BLaER1 (cell line): ENCODE data around the gene ZNF138.
"Not testable (repeated sequence)": the region's sequence is repeated elsewhere in the genome, so short reads cannot be mapped to it uniquely, and the experiment has no call there.

Source experiments
- H3K27ac ChIP-seq: shearing (Covaris generic); formaldehyde crosslinking; 2 replicates; pipeline ENCODE4 v1.8.1; 2022
- H3K27me3 ChIP-seq: shearing (Covaris generic); formaldehyde crosslinking; 2 replicates; pipeline ENCODE4 v1.8.1; 2022
- H3K36me3 ChIP-seq: shearing (Covaris generic); formaldehyde crosslinking; 2 replicates; pipeline ENCODE4 v1.8.1; 2022
- H3K4me1 ChIP-seq: shearing (Covaris generic); formaldehyde crosslinking; 2 replicates; pipeline ENCODE4 v1.8.1; 2022
- H3K4me2 ChIP-seq: shearing (Covaris generic); formaldehyde crosslinking; 2 replicates; pipeline ENCODE4 v1.8.1; 2022
- H3K4me3 ChIP-seq: shearing (Covaris generic); formaldehyde crosslinking; 2 replicates; pipeline ENCODE4 v1.8.1; 2022
- H3K9ac ChIP-seq: shearing (Covaris generic); formaldehyde crosslinking; 2 replicates; pipeline ENCODE4 v1.8.1; 2022
- H3K9me3 ChIP-seq: shearing (Covaris generic); formaldehyde crosslinking; 2 replicates; pipeline ENCODE4 v1.8.1; 2022
- H4K20me1 ChIP-seq: shearing (Covaris generic); formaldehyde crosslinking; 2 replicates; pipeline ENCODE4 v1.8.1; 2022
- Cebpa-rat ChIP-seq: shearing (Covaris generic); IDR thresholded peaks from 2 replicates; pipeline ENCODE4 v1.8.1; 2022

The ZNF138 gene

DNA sequence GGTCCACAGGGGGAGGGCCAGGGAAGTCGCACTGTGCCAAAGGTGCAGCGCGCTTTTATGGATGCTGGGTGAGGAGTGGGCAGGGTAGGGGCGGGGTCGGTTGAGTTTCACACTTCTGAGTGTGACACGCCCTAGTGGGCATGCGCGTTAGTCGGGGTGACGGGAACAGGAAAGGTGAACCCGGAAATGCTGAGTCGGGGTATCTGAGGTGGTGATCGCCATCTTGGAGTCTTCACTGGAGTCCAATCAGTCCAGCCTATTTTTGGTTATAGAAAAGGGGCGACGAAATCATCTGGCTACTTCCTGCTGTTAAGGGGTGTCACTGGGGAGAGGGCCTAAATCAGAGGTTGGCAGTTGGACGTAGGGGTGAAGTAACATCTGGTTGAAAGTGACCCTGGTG lies 40.8 kb downstream of the ZNF138 start:
- Histone ChIP-seq H3K27ac (no peak overlapping the region), H3K9ac (no peak overlapping the region), H3K27me3 (no peaks in the 10 kb centered on the region), H3K4me3 (no peak overlapping the region), H3K4me2 (no peak overlapping the region), H3K9me3 (peaks cover 40% of the 10 kb centered on the region), H3K4me1 (no peaks in the 10 kb centered on the region), H4K20me1 (no peaks in the 10 kb centered on the region), H3K36me3 (peaks cover 26% of the 10 kb centered on the region)
- no peak for TF ChIP-seq Cebpa-rat

DNA sequence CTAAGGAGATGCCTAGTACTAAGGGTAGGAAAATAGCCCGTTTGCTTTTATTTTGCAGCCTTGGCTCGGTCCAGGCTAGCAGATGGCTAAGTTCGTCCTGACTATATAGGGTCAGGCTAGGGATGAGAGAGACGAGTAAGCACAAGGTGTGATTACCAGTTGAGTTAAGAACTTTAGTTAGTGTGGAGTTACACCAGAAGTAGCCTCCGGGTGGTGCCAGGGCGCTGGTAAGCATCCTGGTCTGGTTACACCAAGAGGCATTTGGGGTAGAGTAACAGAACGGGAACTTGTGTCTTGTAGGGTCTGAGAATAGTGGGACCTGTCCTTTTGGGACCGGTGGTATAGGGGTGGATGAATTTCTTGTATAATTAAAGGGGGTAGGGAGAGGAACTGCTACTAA lies 41.6 kb downstream of the ZNF138 start:
- Histone ChIP-seq H3K9me3 (peaks cover 40% of the 10 kb centered on the region), H3K36me3 (peaks cover 24% of the 10 kb centered on the region)
- H3K27ac ChIP-seq, H3K4me2 ChIP-seq, H3K4me1 ChIP-seq, H3K4me3 ChIP-seq, H3K27me3 ChIP-seq, H4K20me1 ChIP-seq, H3K9ac ChIP-seq: not testable (repeated sequence)

GRCh38 chr7:64838051-64838450 lies 43.8 kb downstream of the ZNF138 start:
- not testable (repeated sequence) for H3K4me1 ChIP-seq, H3K4me2 ChIP-seq, H3K4me3 ChIP-seq, H3K27me3 ChIP-seq, H3K9ac ChIP-seq, H3K36me3 ChIP-seq, H4K20me1 ChIP-seq, H3K27ac ChIP-seq
- peaks cover 37% of the 10 kb centered on the region for H3K9me3 ChIP-seq

DNA sequence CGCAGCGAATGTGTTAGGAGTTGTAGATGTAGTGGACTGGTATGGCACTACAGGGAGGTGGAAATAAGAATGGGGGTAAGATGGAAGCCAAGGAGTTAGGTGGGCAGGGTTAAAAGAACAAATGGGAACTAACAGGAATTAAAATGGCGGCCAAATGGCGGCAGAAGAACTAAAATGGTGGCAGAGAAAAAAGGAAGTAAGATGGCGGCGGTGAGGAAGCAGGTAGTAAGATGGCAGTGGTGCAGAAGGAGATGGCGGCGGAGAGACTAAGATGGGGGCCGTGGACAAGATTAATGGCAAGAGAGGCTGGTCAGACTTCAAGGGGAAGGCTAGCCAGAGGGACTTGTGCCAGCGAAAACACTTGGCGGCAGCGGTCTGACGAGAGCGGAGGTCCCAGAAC lies 44.5 kb downstream of the ZNF138 start:
- Histone ChIP-seq H3K4me3 (no peak overlapping the region), H3K27me3 (no peaks in the 10 kb centered on the region), H3K4me2 (no peak overlapping the region), H3K9me3 (peaks cover 37% of the 10 kb centered on the region), H3K27ac (no peak overlapping the region), H3K9ac (no peak overlapping the region), H4K20me1 (no peaks in the 10 kb centered on the region), H3K4me1 (no peaks in the 10 kb centered on the region), H3K36me3 (peaks cover 4% of the 10 kb centered on the region; the same call in 1 of the 2 replicates)
- no peak for TF ChIP-seq Cebpa-rat

- no peak overlapping the region for H3K27ac ChIP-seq
- no peak overlapping the region for H3K9ac ChIP-seq
- no peak for TF ChIP-seq Cebpa-rat
- no peaks in the 10 kb centered on the region for H4K20me1 ChIP-seq
- no peak overlapping the region for H3K4me2 ChIP-seq
- peaks cover 33% of the 10 kb centered on the region for H3K9me3 ChIP-seq
- H3K36me3 ChIP-seq, result no peaks in the 10 kb centered on the region
- no peaks in the 10 kb centered on the region for H3K27me3 ChIP-seq
- H3K4me3 ChIP-seq, result no peak overlapping the region
- H3K4me1 ChIP-seq, result no peaks in the 10 kb centered on the region
These were observed 45.7 kb downstream of the ZNF138 start for GRCh38 chr7:64839910-64840309.

DNA sequence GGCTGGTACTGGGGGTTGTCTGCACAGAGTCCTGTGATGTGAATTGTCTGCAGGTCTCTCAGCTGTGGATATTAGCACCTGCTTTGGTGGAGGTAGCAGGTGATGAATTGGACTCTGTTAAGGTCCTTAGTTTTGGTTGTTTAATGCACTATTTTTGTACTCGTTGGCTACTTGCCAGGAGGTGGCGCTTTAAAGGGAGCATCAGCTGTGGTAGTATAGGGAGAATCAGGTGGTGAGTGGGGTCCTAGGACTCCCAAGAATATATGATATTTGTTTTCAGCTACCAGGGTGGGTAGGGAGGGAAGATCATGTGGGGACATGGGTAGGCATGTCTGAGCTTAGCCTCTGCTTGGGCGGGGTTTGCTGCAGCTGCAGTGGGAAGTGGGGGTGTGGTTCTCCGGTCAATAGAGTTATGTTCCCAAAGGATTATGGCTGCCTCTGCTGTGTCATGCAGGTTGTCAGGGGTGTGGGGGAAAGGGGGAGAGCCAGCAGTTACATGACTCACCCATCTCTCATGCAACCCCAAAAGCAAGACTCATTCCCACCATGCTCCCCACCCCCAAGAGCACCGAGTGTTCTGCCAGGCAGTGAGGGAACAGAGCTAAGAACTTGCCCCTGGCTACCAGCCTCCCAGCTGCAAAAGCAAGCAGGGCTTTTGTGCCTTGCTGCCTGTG lies 55.2 kb downstream of the ZNF138 start:
- Histone ChIP-seq H3K36me3 (no peaks in the 10 kb centered on the region), H3K4me2 (no peak overlapping the region), H3K27me3 (no peaks in the 10 kb centered on the region), H3K27ac (no peak overlapping the region), H3K9me3 (no peaks in the 10 kb centered on the region), H3K9ac (no peak overlapping the region), H3K4me3 (no peak overlapping the region), H4K20me1 (no peaks in the 10 kb centered on the region), H3K4me1 (no peaks in the 10 kb centered on the region)
- TF ChIP-seq Cebpa-rat, result no peak

GRCh38 chr7:64849924-64850499 lies 55.8 kb downstream of the ZNF138 start:
- Histone ChIP-seq H3K9ac (no peak overlapping the region), H3K4me3 (no peak overlapping the region), H3K4me1 (no peaks in the 10 kb centered on the region), H3K36me3 (no peaks in the 10 kb centered on the region), H3K9me3 (no peaks in the 10 kb centered on the region), H4K20me1 (no peaks in the 10 kb centered on the region), H3K27ac (no peak overlapping the region), H3K4me2 (no peak overlapping the region), H3K27me3 (no peaks in the 10 kb centered on the region)
- no peak for TF ChIP-seq Cebpa-rat

DNA sequence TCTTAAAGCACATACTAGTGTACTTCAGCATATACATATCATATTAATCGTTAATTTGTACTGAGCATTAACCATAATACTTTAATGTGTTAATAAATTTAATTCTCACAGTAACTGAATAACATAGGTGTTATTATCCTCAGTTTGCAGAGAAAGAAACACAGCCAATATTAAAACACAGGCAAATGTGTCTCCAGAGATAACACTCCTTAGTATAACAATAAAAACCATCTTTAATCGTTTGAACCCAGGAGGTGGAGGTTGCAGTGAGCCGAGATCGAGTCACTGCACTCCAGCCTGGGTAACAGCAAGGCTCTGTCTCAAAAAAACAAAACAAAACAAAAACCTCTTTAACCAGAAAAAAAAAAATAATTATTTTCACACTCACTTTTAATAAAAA lies 59.5 kb downstream of the ZNF138 start:
- H3K36me3 ChIP-seq, result no peaks in the 10 kb centered on the region
- no peak overlapping the region for H3K27ac ChIP-seq
- H3K9ac ChIP-seq, result no peak overlapping the region
- no peaks in the 10 kb centered on the region for H3K4me1 ChIP-seq
- no peak for TF ChIP-seq Cebpa-rat
- no peak overlapping the region for H3K4me3 ChIP-seq
- no peak overlapping the region for H3K4me2 ChIP-seq
- H4K20me1 ChIP-seq, result no peaks in the 10 kb centered on the region
- no peaks in the 10 kb centered on the region for H3K9me3 ChIP-seq
- H3K27me3 ChIP-seq, result no peaks in the 10 kb centered on the region

- H3K27me3 ChIP-seq, result no peaks in the 10 kb centered on the region
- no peak for TF ChIP-seq Cebpa-rat
- no peak overlapping the region for H3K4me2 ChIP-seq
- H4K20me1 ChIP-seq, result no peaks in the 10 kb centered on the region
- no peak overlapping the region for H3K9ac ChIP-seq
- H3K4me1 ChIP-seq, result no peaks in the 10 kb centered on the region
- H3K9me3 ChIP-seq, result no peaks in the 10 kb centered on the region
- no peaks in the 10 kb centered on the region for H3K36me3 ChIP-seq
- no peak overlapping the region for H3K4me3 ChIP-seq
- H3K27ac ChIP-seq, result no peak overlapping the region
These were observed 60.7 kb downstream of the ZNF138 start for GRCh38 chr7:64854969-64855368.

GRCh38 chr7:64863021-64863420 lies 68.8 kb downstream of the ZNF138 start:
- no peaks in the 10 kb centered on the region for H3K27me3 ChIP-seq
- H3K4me2 ChIP-seq, result no peak overlapping the region
- H4K20me1 ChIP-seq, result no peaks in the 10 kb centered on the region
- H3K4me3 ChIP-seq, result no peak overlapping the region
- peaks cover 4% of the 10 kb centered on the region; the same call in 1 of the 2 replicates for H3K36me3 ChIP-seq
- H3K27ac ChIP-seq, result no peak overlapping the region
- TF ChIP-seq Cebpa-rat, result no peak
- H3K9me3 ChIP-seq, result peaks cover 17% of the 10 kb centered on the region
- H3K9ac ChIP-seq, result no peak overlapping the region
- H3K4me1 ChIP-seq, result no peaks in the 10 kb centered on the region

DNA sequence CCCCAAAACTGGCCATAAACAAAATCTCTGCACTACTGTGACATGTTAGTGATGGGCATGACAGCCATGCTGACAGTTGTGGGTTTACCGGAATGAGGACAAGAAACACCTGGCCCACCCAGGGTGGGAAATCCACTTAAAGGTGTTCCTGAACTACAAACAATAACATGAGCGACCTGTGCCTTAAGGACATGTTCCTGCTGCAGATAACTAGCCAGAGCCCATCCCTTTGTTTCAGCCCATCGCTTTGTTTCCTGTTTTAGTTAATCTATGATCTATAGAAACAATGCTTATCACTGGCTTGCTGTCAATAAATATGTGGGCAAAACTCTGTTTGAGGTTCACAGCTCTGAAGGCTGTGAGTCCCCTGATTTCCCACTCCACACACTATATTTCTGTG lies 69.3 kb downstream of the ZNF138 start:
- peaks cover 22% of the 10 kb centered on the region for H3K9me3 ChIP-seq
- H3K4me1 ChIP-seq, H3K36me3 ChIP-seq: not testable (repeated sequence)

More for the DNA sequence above, 69.3 kb downstream of the ZNF138 start:
- H3K4me3 ChIP-seq, H3K27ac ChIP-seq, H3K27me3 ChIP-seq, H3K4me2 ChIP-seq, H3K9ac ChIP-seq, H4K20me1 ChIP-seq: not testable (repeated sequence)
